NCI-H69 (cell line): ENCODE measurements around the gene PYY.
"Not testable (repeated sequence)": the region's sequence is repeated elsewhere in the genome, so short reads cannot be mapped to it uniquely, and the experiment has no call there.

ENCODE experiments used
- DNase-seq: peaks from one replicate; lab custom pipeline; 2025; lab: John Stamatoyannopoulos, UW

Gene PYY

DNA sequence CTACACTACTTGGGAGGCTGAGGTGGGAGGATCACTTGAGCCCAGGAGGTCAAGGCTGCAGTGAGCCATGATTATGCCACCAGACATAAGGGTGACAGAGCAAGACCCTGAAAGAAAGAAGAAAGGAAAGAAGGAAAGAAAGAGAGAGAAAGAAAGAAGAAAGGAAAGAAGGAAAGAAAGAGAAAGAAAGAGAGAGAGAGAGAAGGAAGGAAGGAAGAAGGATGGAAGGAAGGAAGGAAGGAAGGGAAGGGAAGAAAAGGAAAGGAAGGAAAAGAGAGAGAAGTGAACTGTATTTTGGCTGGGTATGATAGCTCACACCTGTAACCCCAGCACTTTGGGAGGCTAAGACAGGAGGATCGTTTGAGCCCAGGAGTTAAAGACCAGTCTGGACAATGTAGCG is 24.3 kb upstream of the PYY start:
- no peak for DNase-seq

DNA sequence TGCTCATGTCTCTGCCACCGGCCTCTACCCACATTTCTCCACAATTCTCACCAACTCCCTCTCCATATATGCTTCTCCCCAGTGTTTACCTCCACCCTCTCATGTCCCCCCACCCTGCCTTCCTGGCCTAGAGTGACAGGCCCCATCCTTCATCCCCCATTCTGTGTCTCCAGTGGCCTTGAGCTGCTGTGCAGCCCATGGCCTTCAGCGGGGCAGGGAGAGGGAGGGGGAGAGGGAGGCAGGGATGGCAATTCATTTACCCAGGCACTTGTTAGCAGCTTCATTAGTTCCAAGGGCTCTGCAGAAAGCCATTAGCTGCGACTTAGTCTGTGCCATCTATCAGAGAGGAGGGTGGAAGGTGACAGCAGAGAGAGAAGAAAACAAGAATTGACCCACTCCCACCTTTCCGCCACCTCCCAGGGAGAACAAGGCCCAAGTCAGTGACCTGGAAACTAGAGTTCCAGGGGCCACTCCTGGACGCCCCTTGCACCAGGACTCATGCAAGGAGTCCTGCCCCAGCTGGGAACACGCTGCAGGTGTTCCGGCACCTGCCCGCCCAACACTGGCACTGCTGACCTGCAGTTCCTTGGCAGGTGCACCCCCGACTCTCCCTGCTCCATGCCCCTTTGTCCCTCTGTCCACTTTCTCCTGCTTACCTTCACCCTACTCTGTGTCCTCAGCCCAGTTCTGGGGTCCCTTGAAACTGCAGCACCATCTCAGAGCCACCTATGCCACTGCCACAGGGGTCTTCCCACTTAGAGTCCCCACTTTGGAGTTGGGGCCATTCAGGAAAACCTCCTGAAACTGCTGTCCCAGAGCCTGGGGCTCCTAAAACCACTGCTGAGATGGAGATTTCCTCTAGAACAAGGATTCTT is 23.5 kb upstream of the PYY start:
- no peak for DNase-seq

DNA sequence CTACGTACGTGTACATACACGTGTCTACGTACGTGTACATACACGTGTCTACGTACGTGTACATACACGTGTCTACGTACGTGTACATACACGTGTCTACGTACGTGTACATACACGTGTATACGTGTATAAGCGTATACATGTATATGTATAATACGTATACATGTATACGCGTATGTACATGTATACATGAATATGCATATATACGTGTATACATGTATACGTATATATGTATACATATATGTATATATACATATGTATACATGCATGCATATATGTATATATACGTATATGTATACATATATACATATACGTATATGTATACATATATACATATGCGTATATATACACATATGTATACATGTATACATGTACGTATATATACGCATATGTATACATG is 22.2 kb upstream of the PYY start:
- DNase-seq = no peak

DNA sequence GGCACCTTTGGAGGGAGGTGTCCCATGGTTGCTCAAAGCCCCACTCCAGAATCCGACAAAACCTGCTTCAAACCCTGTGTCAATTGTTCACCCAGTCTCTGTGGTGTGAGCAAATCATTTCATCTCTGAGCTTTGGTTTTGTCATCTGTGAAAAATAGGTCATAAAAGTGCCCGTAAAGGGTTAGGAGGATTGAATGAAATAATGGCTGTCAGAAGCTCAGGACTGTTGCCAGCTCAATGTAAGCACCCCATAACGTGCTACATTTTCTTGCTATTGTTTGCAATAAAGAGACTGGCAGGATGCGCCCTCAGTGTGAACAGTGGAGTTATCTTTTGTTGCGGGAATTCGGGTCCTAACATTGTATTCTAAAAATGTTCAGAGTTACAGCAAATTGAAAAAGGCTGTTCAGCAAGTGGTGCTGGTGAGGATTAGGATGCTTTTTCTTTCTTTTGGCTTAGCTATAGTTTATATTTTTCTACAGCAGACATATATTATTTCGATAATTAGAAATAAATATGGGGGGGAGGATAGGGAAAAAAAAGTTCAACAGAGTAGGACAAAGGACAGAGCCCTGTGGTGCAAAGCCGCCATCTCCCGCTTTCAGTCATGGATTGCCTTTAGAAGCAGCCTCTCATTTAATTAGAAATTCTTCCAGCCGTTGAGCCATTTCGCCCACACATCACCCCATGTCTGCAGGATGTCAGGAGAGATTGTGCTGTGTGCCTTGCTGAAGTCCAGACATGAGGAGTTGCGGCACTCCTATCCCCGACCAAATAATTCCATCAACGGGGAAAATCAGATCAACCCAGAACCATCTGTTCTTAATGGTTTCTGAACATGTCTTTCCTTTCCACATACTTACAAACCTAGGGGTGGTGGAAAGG is 20.9 kb upstream of the PYY start:
- DNase-seq = no peak

DNA sequence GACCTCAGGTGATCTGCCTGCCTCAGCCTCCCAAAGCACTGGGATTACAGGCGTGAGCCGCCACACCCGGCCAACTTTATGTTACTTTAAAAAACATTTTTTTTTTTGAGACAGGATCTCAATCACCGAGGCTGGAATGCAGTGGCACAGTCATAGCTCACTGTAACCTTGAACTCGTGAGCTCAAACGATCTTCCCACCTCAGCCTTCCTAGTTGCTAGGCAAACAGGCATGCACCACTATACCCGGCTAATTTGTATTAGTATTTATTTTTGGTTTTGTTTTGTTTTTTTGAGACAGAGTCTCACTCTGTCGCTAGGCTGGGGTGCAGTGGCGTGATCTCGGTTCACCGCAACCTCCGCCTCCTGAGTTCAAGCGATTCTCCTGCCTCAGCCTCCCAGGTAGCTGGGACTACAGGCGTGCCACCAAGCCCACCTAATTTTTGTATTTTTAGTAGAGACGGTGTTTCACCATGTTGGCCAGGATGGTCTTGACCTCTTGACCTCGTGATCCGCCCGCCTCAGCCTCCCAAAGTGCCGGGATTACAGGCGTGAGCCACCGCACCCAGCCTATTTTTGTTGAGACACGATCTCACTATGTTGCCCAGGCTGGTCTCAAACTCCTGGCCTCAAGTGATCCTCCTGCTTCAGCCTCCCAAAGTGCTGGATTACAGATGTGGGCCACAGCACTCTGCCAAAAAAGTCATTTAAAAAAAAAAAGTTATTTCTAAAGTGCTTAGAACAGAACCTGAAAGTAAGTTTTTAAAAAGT is 18.9 kb upstream of the PYY start:
- not testable (repeated sequence) for DNase-seq

DNA sequence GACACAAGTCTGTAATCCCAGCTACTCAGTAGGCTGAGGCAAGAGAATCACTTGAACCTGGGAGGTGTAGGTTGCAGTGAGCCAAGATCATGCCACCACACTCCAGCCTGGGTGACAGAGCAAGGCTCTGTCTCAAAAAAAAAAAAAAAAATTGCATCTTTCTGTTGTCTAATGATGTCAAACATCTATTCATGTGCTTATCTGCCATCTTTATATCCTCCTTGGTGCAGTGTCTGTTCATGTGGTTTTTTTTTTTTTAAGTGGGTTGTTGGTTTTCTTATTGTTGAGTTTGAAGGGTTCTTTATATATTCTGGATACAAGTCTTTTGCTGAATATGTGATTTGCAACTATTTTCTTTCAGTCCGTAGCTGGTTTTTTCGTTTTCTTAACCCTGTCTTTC is 17.7 kb upstream of the PYY start:
- not testable (repeated sequence) for DNase-seq

DNA sequence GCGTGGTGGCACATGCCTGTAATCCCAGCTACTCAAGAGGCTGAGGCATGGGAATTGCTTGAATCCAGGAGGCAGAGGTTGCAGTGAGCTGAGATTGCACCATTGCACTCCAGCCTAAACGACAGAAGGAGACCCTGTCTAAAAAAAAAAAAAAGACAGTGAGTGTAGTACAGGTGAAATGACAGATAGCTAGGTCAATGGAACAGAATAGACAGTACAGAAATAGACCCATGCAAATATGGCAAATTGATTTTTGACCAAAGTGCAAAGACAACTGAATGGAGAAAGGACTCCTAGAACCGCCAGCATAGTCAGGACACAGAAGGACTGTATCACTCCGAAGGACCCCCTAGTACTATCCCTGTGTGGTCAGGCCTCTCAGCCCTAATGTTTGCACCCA is 16.6 kb upstream of the PYY start:
- no peak for DNase-seq

DNA sequence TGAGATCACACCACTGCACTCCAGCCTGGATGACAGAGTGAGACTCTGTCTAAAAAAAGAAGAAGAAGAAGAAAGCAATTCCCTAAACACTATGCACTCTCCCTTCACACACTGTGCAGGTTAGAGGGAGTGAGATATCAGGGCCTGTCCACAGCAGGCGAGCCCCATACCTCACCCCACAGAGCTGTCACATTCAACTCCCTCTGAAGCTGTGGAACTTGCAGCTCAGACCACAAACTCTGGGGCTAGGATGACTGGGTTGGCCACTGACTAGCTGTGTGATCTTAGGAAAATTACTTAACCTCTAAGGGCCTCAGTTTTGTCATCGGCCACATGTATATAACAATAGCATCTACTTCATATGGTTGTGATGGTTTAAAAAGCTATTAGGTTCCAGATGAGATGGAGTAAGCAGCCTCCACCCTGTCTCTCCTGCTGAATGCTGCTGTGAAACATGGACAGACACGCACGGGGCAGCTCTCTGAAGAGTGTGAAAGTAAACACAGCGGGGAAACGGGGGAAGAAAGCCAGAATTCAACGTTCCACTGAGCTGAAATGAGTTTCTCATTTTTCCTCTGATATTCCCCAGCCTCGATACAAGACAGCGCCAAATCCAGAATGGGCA is 13.6 kb upstream of the PYY start:
- no peak for DNase-seq

DNA sequence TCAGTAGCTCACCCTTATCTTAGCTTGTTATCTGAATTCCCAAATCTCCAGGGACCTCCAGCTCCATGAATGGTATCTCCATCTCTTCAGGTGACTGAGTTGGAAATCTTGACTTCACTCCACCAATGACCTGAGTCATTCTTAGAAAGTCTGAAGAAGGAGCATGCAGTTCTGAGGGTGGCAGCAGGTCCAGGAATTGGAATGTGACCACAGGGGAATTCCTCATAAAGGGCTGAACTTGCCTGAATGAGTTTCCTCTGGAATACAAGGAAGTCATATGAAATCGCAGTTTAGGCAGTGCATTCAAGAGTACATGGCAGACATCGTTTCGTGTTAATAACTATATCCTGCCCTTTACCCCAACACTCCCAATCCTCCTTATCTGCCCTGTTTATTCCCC is 12.5 kb upstream of the PYY start:
- DNase-seq = no peak

DNA sequence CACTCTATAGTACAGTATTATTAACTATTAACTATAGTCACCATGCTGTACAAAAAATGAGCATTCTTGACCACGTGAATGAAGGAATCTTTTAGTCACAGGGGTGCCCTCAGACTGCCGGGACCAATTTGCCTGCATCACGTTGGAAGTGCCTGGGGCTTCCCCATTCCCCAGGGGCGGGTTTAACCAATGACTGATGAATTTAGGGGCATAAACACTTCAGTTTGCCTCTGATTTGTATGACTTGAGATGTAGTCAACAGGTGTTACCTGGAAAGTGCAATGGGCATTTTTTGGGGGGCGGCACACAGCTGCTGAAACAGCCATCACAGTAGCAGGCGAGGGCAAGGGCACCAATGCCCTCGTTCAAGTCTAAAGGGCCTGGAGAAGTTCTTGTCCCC is 8.7 kb upstream of the PYY start:
- DNase-seq = no peak

DNA sequence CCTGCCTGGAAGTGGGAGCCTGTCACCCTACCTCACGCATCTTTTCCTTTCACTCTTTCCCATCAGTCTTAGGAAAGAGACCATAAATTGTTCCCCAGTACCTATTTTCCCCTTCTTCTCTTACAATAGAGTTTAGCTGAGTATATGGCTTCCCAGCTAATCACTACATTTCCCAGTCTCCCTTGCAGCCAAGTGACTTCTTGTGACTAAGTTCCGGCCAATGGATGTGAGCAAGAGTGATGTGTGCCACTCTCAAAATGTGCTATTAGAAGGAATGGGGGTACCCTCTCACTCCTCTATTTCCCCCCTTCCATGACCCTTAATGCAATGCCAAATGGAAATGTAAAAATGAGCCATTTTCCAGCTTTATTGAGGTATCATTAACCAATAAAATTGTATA is 8.2 kb upstream of the PYY start:
- DNase-seq = no peak

DNA sequence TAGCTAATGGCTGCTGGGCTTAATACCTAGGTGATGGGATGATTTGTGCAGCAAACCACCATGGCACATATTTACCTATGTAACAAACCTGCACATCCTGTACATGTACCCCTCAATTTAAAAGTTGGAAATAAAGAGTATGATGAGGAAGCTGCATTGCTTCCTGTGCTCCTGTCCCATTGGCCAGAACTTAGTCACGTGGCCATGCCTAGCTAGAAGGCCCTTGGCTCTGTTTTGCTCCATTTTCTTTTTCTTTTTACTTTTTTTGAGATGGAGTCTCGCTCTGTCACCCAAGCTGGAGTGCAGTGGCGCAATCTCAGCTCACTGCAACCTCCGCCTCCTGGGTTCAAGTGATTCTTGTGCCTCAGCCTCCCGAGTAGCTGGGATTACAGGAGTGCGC is 7.6 kb upstream of the PYY start:
- DNase-seq = not testable (repeated sequence)

DNA sequence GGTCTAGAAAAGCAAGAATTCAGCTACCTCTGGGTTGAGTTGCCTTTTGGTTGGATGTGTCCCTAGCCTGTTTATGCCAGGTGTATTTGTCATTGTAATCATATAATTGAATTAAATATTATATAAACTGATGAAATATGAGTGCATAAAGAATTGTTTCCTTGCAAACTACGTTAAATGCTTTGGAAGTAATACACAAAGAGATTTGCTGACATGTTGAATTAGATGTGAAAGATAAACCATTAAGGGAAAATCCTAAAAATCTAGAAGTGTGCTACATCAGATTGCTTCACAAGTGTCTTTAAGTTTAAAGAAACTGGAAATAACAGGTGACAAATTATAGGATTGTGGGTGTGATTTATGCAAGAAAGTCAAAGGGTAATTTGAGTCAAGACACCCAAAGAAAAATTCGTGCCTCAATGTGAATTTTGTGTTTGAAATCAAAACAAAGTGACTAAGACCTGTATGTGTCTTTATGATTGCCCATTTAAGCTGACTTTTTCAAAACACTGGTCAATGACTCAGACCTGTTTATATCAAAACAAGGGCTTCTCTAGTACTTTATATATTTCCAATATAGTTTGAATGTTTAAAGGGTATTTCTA is 5.1 kb upstream of the PYY start:
- no peak for DNase-seq

DNA sequence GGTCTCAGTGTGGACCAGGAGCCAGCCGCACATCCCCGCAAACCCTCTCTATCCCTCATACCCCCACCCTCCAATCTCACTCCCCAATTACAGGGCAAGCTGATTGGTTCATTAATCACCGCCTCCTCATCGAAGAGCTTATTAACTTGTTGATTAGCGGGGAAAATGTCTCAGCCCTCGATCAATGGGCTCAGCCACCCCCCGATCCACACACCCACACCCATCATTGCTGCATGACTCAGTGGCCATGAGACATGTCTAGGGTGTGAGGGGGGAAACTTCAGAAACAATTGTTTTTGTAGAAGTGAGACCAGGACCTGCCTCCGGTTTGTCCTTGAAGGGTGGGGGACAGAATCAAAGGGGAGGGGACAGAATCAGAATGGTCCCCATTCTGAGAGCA is 2.5 kb upstream of the PYY start:
- DNase-seq = no peak

DNA sequence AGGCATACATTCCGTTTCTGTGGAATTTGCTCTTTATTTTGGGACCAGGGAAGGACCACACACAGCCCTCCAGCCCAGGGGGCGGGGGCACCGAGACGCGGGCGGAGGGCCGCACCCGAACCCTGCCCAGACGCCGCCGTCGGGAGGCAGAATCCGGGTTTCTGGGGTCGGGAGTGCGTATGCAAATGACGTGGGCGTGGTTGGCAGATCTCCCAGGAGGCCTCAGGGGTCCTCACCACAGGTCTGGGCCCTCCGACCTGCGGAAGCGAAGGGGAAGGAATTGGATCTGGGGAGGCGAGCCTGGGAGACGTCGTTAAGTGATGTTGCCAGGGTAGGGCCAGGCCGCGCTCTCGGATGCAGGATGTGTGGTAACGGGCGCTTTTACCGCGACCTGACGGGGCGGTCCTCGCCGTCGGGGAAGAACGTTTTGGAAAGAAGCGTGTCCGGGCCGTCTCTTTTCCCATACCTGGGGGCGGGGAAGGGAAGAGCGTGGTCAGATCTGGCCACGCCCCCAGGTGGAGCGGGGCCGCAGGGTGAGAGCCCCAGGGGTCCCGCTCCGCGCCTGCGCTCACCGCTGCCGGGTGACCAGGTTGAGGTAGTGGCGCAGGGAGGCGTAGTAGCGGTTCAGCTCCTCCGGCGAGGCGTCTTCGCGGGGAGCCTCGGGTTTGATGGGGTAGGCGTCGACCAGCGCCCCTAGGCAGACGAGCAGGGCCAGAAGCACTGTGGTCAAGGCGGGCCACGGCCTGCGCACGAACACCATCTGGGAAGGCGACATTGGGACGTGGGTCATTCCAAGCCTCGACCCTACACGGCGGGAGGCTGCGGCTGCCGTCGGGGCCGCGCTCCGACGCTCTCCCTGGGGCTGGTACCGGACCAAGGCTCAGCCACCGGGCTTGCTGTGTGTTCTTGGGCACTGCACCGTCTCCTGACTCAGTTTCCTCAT is 745 bp downstream of the PYY start:
- peak; percentile 68 for DNase-seq

DNA sequence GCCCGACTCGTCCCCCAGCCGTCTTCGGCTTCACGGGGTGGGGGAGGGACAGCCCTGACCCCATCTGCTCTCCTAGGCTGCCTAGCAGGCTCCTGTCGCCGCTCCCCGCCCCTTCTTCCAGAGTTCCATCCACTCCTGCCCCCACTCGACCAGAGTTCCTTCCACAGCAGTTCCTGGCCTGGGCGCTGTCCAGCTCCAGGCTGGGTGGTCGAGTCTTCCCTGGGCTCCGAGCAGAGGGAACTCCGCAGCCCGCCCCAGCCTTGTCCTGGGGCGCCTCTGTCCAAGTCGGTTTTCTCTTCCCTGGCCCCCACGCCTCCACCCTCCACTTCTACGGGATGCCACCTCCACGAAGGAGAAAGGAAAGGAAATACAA is 1.4 kb downstream of the PYY start:
- DNase-seq = peak; percentile 23

DNA sequence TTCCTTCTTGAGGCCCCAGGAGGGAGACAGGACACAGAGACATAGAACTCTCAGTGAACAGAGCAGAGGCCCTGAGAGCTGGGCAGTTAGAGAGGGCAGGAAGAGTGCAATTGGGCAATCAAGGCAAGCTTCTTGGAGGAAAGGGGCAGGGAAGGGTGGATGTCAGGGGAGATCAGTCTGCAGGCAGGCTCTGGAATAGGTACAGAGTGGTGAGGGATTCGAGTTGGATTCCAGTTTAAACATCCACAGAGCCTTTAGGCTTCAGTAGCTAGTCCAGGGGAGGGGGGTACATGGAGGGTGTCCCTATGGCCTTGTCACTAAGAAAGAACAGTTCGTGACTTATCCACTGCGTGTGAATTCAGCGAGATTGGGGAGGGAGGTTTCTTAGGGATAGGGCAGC is 2.0 kb downstream of the PYY start:
- DNase-seq = no peak

DNA sequence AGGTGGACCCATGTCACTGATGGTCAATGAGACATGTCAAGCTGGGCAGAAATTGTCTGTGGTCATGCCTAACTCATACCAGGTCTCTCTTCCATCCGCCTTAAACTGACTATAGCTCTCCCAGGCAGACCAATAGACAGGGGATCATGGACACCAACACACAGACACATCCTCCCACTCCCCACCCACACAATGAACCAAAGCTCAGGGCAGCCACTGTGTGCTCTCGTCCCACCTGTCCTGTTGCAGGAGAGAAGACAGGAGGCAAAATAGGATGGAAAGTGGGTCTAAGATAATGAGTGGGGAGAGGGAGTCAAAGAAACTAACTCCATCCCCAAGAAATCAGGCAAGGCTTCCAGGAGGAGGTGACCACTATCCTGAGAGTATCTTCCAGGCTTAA is 3.2 kb downstream of the PYY start:
- no peak for DNase-seq

DNA sequence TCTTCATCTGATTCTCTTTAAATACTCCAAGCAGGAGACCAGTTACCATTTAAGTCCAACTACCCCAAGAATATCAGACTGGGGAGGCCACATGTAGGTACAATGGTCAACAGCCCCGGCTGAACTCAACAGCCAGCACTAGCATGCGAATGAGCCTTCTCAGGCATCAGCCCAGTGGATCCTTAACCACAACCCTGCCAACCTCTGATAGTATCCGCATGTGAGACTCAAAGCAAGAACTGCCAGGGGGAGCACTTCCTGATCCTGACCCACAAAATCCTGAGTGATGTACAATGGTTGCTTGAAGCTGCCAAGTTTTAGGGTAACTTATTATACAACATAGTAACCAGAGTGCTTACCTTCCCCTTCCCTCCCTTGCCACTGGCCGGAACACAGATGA is 4.0 kb downstream of the PYY start:
- DNase-seq = no peak

DNA sequence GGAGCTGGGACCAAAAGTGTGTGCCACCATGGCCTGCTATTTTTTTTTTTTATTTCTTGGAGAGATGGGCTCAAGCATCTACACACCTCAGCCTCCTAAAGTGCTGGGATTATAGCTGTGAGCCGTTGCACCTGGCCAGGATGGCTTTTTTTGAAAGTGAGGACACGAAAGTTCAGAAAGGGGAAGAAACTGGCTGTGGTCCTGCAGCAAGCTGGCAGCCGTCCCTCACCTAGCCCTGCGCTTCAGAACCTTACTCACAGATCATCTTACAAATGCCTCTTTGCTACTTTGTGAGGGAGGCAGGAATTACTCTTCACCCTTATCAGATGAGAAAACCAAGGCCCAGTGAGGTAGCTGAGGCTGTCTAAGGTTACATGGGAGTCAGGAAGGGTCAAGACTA is 7.0 kb downstream of the PYY start:
- DNase-seq = no peak
